HG02981 (cell line): Measurements from ENCODE around the gene RBMS3.

Source experiments
- ATAC-seq: cut with Tn5 transposase; IDR thresholded peaks from one replicate; pipeline ENCODE4 v1.9.1; 2021; ENCODE audit warnings: mild to moderate bottlenecking, moderate library complexity; ENCODE audit not compliant: unreplicated experiment

Gene RBMS3

DNA sequence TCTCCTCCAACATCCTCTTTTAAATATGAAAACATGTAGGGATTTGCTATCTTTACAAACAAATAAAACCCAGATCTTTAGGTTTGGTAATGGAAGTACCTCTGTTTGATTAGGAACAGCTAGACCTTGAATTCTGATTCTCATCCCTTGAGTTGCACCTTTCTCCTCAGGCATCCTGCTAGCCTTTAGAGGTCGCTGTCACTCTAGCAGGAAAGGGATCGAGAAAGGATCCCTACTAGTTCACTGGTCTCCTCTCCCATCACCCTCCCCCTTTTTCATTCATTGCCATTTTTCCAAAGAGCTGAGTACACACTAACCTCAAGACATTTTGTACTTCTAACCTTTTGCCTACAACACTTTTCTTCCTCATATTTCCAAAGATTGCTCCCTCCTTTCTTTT is 569.8 kb downstream of the RBMS3 start:
- ATAC-seq, result no peak

DNA sequence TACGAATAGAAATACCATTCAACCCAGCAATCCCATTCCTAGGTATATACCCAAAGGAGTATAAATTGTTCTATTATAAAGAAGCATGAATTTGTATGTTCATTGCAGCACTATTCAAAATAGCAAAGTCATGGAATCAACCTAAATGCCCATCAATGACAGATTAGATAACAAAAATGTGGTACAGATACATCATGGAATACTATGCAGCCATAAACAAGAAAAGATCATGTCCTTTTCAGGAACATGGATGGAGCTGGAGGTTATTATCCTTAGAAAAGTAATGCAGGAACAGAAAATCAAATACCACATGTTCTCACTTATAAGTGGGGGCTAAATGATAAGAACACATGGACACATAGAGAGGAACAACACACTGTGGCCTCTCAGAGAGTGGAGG is 571.9 kb downstream of the RBMS3 start:
- ATAC-seq, result no peak

DNA sequence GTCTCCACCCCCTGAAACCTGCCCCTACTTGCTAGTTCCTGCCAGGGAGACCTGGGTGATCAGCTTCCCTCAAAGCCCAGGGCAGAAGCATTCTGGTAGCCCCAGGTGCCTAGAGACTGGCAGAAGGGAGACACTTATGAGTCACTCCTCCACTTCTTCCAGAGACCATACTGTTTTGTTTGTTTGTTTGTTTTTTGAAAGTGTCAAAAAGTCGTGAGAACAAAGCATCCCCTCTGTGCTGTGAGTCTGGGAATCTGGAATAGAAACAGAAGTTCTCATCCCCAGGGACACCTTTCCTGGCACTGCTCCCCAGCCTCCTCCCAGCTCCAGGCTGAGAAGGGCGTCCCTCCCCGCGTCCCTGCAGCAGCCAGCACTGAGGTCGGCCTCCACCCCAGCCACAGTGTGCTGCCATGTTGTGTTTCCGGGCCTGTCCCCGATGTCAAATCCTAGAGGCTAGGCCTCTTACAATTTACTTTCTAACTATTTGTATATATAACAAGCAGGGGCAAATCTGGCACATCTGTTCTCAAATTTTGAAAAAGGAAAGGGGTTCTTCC is 573.0 kb downstream of the RBMS3 start:
- ATAC-seq, result no peak

- no peak for ATAC-seq
Observed at GRCh38 chr3:29854821-29855220, 574.0 kb downstream of the RBMS3 start.

DNA sequence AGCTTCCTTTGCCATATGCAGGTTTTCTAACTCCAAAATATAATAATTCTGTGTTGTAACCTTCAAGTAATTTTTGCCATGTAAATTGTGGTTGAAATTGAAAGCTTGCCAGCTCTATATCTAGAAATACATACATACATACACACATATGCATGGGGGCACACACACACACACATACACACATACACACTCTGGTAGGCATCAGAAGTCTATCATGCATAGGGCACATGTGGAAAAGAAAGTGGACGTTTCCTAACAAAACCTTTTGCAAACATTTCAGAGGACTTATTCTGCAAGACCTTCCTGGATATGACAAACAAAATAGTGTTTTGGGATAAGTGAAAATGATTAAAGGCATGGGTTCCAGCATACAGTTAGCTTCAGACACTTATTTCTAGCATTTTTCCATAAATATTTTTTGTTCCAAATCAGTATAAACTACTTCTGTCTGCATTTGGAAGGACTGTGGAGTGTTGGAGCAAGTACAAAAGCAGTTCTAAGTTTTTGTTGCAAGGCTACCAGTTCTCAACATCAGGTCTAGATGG is 578.9 kb downstream of the RBMS3 start:
- ATAC-seq, result no peak

DNA sequence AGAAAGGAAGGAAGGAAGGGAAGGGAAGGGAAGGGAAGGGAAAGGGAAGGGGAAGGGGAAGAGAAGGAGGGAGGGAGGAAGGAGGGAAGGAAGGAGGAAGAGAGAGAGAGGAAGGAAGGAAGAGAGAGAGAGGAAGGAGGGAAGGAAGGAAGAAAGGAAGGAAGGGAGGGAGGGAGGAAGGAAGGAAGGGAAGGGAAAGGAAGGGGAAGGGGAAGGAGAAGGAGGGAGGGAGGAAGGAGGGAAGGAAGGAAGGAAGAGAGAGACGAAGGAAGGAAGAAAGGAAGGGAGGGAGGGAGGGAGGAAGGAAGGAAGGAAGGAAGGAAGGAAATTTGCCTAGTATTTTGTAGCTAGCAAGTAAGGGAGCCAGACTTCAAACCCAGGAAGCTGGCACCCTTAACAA is 583.9 kb downstream of the RBMS3 start:
- no peak for ATAC-seq

- no peak for ATAC-seq
Observed at GRCh38 chr3:29868543-29869101, 587.8 kb downstream of the RBMS3 start.

DNA sequence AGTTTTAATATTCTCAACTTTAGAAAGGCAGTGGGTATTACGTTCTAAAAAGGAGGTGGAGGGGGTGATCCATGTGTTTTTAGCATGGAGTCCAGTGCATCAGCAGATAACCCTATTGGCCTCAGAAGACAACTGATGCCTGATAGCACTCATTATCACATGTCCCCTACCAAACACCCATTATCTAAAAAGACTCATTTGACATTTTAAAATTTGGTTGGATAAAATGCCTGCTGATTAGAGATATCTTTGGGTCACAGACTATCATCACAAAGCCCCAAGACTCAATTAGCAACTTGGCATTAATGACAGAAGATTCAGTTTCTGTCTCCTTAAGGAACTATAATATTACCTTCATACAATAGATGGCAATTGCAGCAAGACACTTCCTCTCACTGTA is 589.3 kb downstream of the RBMS3 start:
- no peak for ATAC-seq

DNA sequence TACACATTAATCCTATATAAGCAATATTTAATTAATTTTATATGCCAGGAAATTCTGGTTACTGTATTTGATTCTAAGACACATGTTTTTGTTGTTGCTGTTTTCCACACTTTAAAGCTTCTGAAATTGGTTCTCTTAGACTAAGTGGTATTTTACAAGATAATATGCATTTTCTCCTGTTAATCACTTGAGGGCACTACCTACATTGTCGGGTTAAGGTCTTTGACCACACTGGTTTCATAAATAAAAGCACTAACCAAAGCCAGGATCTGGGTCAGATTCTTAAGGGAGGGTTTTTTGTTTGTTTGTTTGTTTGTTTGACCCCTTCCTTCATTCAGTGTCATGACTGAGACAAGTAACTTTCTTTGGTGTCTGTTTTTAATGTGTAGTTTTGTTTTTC is 590.2 kb downstream of the RBMS3 start:
- no peak for ATAC-seq

- ATAC-seq, result no peak
Observed at GRCh38 chr3:29880809-29881208, 599.9 kb downstream of the RBMS3 start.

GRCh38 chr3:29887451-29887850 is 606.6 kb downstream of the RBMS3 start:
- no peak for ATAC-seq

- ATAC-seq, result no peak
Observed at GRCh38 chr3:29889215-29889614, 608.3 kb downstream of the RBMS3 start.

DNA sequence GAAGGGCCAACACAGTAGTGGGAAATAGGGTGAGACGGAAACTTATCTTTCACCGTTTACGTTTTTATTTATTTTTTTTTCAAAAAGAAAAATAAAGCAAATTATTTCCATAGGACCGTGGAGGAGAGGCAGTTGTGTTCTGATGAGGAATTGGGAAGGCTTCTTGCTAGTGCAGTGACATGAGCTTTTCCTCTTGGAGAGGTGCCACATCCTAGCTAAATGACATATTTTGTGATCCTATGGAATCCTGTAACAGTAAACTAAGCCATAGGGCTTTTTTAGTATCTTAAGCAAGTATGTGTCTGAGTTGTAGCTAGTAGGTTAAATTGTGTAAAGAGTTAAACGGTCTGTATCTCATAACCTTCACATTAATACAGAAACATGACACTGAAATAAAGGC is 609.9 kb downstream of the RBMS3 start:
- no peak for ATAC-seq

- no peak for ATAC-seq
Observed at GRCh38 chr3:29892976-29893554, 612.2 kb downstream of the RBMS3 start.

DNA sequence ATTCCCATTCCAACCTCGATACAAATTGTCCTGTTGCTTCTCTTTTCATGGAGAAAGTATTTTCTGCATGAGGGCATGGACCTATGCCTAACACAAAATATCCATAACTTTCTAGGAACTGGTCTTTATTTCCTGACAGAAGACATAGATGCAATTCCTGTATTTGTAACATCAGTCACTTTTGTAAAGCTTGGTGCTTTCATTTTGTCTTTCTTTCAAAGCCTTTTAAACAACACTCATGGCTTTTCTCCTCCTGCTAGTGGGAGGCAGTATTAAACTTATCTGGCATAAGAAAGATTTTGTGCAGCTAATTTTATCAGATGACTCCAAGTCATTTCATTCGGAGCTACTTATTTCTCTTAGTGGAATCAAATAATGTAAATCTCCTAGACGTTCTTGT is 616.0 kb downstream of the RBMS3 start:
- ATAC-seq, result no peak

DNA sequence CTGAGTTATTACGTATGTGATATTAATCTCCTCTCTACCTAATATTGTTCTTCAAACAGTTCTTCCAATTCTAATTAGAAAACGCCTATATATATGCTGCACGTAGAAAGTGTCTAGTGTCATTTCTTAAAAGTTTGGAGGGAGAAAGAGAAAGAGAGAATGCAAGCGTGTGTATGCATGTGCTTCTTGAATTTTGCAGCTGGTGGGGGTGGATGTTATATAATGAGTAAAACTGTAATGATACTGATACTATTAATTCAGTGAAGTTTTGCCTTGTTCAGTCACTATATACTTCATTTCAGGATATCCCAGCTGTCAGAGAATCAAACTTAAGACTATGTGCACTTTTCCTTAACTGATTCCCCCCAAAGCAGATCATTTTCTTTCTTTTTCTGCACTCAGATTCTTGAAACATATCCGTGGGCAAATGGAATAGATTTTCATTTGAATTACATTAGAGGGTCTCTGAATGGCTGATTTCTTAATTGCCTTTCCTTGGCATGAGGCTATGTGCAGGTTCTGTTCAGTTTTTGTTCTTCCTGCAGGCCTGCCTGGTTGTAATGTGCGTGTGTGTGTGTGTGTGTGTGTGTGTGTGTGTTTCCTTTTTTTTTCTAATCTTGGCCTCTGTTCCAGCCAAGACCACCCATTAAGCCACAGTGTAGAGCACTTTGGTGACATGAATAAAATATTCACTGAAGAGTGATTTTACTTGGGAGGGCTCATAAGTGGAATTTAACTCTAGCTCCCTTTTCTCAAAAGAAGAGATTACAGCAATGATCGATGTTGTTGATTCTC is 617.5 kb downstream of the RBMS3 start:
- ATAC-seq, result no peak

GRCh38 chr3:29899021-29899420 is 618.1 kb downstream of the RBMS3 start:
- no peak for ATAC-seq

DNA sequence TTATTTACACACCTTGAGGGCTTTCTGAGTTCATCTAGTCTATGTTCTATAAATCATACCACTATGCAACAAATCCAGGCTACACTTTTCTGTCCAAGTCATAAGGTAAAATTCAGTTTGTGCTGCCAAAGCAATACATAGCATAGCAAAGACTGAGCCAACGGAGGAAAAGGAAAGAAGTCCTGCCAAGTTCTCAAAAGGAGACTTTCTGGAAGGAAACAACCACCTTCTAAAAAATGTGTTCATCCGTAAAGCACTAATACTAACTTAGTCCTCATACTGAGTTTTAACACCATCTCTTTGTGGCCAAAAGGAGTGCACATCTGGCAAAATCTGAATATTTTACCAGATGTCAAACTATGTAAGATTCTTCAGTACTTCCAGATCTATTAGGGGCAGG is 620.2 kb downstream of the RBMS3 start:
- ATAC-seq, result no peak

DNA sequence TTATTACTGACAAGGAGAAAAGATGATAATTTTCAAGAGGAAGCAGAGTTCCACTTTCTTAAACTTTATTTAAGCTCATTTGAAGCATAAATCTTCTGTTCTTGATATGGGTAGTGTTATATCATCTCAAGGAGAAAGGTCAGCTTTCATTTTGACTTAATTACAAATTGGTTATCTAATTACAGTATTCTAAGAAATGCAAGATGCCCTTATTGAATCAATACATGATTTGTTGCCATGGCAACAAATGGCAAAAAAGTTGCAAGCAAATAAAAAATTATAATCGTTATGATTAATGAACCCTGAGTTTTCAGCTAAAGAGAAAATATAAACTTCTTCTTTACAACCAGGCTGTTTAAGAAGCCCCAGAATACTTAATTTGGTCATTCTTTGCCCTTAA is 622.7 kb downstream of the RBMS3 start:
- no peak for ATAC-seq

- no peak for ATAC-seq
Observed at GRCh38 chr3:29906906-29907305, 626.0 kb downstream of the RBMS3 start.

- no peak for ATAC-seq
Observed at GRCh38 chr3:29912600-29913288, 631.9 kb downstream of the RBMS3 start.
